K562 (cell line): ENCODE measurements around the gene HTRA3. TPM values are rescaled to one million over a fixed set of nuclear protein-coding genes. Genes with fewer than 3 reads are reported as not detected.

Experiments
- ATAC-seq: fragments of 200-7000 bp; cut with Tn5 transposase; 3 replicates; pipeline ENCODE4 v1.9.1; 2020; ENCODE audit warnings: moderate library complexity
- BruUV-seq: library from RNA; stranded (reverse); fragments of 400-500 nt; replicated peaks from 2 replicates; lab custom pipeline; 2021; lab: Mats Ljungman, UMichigan
- CTCF ChIA-PET: fragments of 300-600 bp; formaldehyde crosslinking; extraction: SDS; loops from one replicate; lab custom pipeline; 2021; ENCODE audit warnings: low intra/inter-chr PET ratio; lab: Yijun Ruan, JAX
- POLR2A ChIA-PET: fragments of 300-600, 350-650 bp; sonication (Branson Sonifier 250); formaldehyde crosslinking; extraction: SDS; loops from one replicate; lab custom pipeline; 2021; ENCODE audit warnings: antibody characterized with exemption, inconsistent platforms; lab: Yijun Ruan, JAX
- DNase-seq, 4 experiments: peaks; one replicate each; pipeline versions ENCODE4 v3.0.0 to v3.0.0-alpha.2; 2011 to 2018; ENCODE audit warnings: low spot score in 3 of 4, mixed read lengths in 3 of 4; ENCODE audit errors: extremely low read depth in 1 of 4
- FAIRE-seq: peaks from 2 replicates; lab custom pipeline; 2011; peaks lifted over from hg19 to GRCh38; lab: Jason Lieb, UNC
- H2AFZ ChIP-seq: 2 replicates; pipeline ENCODE4 v1.6.0; 2011; ENCODE audit warnings: low read depth, low read length, control low read depth, inconsistent platforms
- H3K27ac ChIP-seq: fragments of 200-600 bp; 3 replicates; pipeline ENCODE4 v1.8.0; 2011; ENCODE audit warnings: low read depth, mild to moderate bottlenecking, control low read depth, inconsistent platforms, low read length, moderate library complexity, mixed read lengths; ENCODE audit errors: extremely low read depth
- H3K27me3 ChIP-seq, 2 experiments: fragments of 300-600 bp in 1 of 2; 2 replicates in 1 of 2; 3 replicates in 1 of 2; pipeline versions ENCODE4 v1.6.0 to v1.8.0; 2011; ENCODE audit warnings: inconsistent platforms in 2 of 2, low read length in 2 of 2, mild to moderate bottlenecking in 1 of 2, mixed read lengths in 1 of 2, moderate library complexity in 1 of 2; ENCODE audit not compliant: control insufficient read depth in 2 of 2, insufficient read depth in 2 of 2
- H3K36me3 ChIP-seq: fragments of 300-600 bp; 3 replicates; pipeline ENCODE4 v1.8.0; 2011; ENCODE audit warnings: mild to moderate bottlenecking, low read length, inconsistent platforms; ENCODE audit not compliant: control insufficient read depth, insufficient read depth
- H3K4me1 ChIP-seq, 2 experiments: fragments of 200-600 bp in 1 of 2; replicated peaks in 1 of 2; 2 replicates in 1 of 2; 3 replicates in 1 of 2; pipeline versions ENCODE4 v1.5.1 to v1.8.0; 2011; ENCODE audit warnings: inconsistent platforms in 2 of 2, low read length in 2 of 2, mild to moderate bottlenecking in 1 of 2, mixed read lengths in 1 of 2, moderate library complexity in 1 of 2; ENCODE audit not compliant: control insufficient read depth in 2 of 2, insufficient read depth in 2 of 2
- H3K4me2 ChIP-seq: 2 replicates; pipeline ENCODE4 v1.6.1; 2011; ENCODE audit warnings: low read length, control low read depth, inconsistent platforms, mixed read lengths; ENCODE audit not compliant: insufficient read depth
- H3K4me3 ChIP-seq: fragments of 200-600 bp; sonication (generic), shearing (Covaris generic); 2 replicates; pipeline ENCODE4 v1.5.1; 2016; ENCODE audit warnings: control low read depth, inconsistent platforms
- H3K79me2 ChIP-seq: fragments of 200-600 bp; 3 replicates; pipeline ENCODE4 v1.8.0; 2011; ENCODE audit warnings: low read length, inconsistent platforms; ENCODE audit not compliant: control insufficient read depth, insufficient read depth
- H3K9ac ChIP-seq, 2 experiments: 2 replicates each; pipeline versions ENCODE4 v1.6.0 to v1.6.1; 2011; ENCODE audit warnings: low read depth in 2 of 2, low read length in 2 of 2, control low read depth in 1 of 2, inconsistent platforms in 1 of 2, mild to moderate bottlenecking in 1 of 2, mixed read lengths in 1 of 2; ENCODE audit not compliant: insufficient read depth in 1 of 2
- H3K9me1 ChIP-seq: one replicate; pipeline ENCODE4 v1.6.0; 2011; ENCODE audit warnings: inconsistent platforms, mild to moderate bottlenecking, low read length, moderate library complexity; ENCODE audit not compliant: control insufficient read depth, insufficient read depth
- H3K9me3 ChIP-seq: replicated peaks from 2 replicates; pipeline ENCODE4 v1.5.1; 2011; ENCODE audit warnings: low read depth, low read length, inconsistent platforms; ENCODE audit not compliant: control insufficient read depth, insufficient read depth
- H4K20me1 ChIP-seq: replicated peaks from 2 replicates; pipeline ENCODE4 v1.6.1; 2011; ENCODE audit warnings: low read length, inconsistent platforms, mixed read lengths; ENCODE audit not compliant: control insufficient read depth, insufficient read depth
- ARID2 ChIP-seq: fragments of 450-650 bp; IDR thresholded peaks from 2 replicates; pipeline ENCODE4 v1.6.1; 2017; ENCODE audit warnings: antibody characterized with exemption, mild to moderate bottlenecking
- ARNT ChIP-seq, 2 experiments: fragments of 450-650 bp; IDR thresholded peaks; 2 replicates each; pipeline ENCODE4 v1.6.1; 2016; ENCODE audit warnings: mild to moderate bottlenecking in 1 of 2
- E2F1 ChIP-seq: sonication (generic); formaldehyde crosslinking; IDR thresholded peaks from 2 replicates; pipeline ENCODE4 v1.8.1; 2023; ENCODE audit warnings: mild to moderate bottlenecking, missing genetic modification reagents, moderate library complexity
- GABPA ChIP-seq: fragments of 200-800 bp; sonication (Bioruptor generic); conservative IDR thresholded peaks from 2 replicates; pipeline ENCODE4 v1.6.1; 2016; ENCODE audit warnings: low read depth, missing genetic modification characterization, missing compliant biosample characterization
- HNRNPK ChIP-seq: fragments of 200-400 bp; formaldehyde crosslinking; IDR thresholded peaks from one replicate; pipeline ENCODE4 v1.6.1; 2018; ENCODE audit warnings: mild to moderate bottlenecking, low read depth, low read length; ENCODE audit not compliant: poor library complexity, severe bottlenecking
- RBM17 ChIP-seq: fragments of 200-400 bp; formaldehyde crosslinking; IDR thresholded peaks from 2 replicates; pipeline ENCODE4 v1.6.1; 2017; ENCODE audit warnings: low read depth, mild to moderate bottlenecking, low read length, borderline replicate concordance
- RBM25 ChIP-seq: fragments of 200-400 bp; formaldehyde crosslinking; IDR thresholded peaks from 2 replicates; pipeline ENCODE4 v1.6.1; 2018; ENCODE audit warnings: low read length, low read depth, moderate library complexity; ENCODE audit not compliant: severe bottlenecking
- RBM39 ChIP-seq: fragments of 200-400 bp; formaldehyde crosslinking; optimal IDR thresholded peaks from 2 replicates; pipeline ENCODE3; 2018; ENCODE audit warnings: low read depth, low read length
- STAG1 ChIP-seq: sonication (generic); formaldehyde crosslinking; IDR thresholded peaks from 2 replicates; pipeline ENCODE4 v1.5.0; 2020; ENCODE audit warnings: missing genetic modification reagents, borderline replicate concordance
- TCF7 ChIP-seq: sonication (generic); IDR thresholded peaks from 2 replicates; pipeline ENCODE4 v1.6.1; 2016; ENCODE audit warnings: antibody characterized with exemption, borderline replicate concordance
- TRIM24 ChIP-seq, 2 experiments: fragments of 450-650 bp; IDR thresholded peaks; 2 replicates each; pipeline ENCODE4 v1.6.1; 2016
- XRCC5 ChIP-seq: fragments of 200-400 bp; formaldehyde crosslinking; IDR thresholded peaks from 2 replicates; pipeline ENCODE4 v1.6.1; 2017; ENCODE audit warnings: low read depth, mild to moderate bottlenecking, low read length
- ZC3H4 ChIP-seq: sonication (generic); formaldehyde crosslinking; IDR thresholded peaks from 2 replicates; pipeline ENCODE4 v1.9.0; 2021; ENCODE audit warnings: missing genetic modification reagents, borderline replicate concordance
- ZNF197 ChIP-seq: fragments of 200-800 bp; sonication (Bioruptor generic); IDR thresholded peaks from 2 replicates; pipeline ENCODE4 v1.6.1; 2016; ENCODE audit warnings: low read depth, missing genetic modification characterization, missing compliant biosample characterization
- ZNF347 ChIP-seq: fragments of 450-650 bp; formaldehyde crosslinking; IDR thresholded peaks from 2 replicates; pipeline ENCODE4 v1.4.0; 2020; ENCODE audit warnings: low read depth, mild to moderate bottlenecking, moderate library complexity
- ZNF408 ChIP-seq: fragments of 250-450 bp; sonication (Bioruptor Pico); IDR thresholded peaks from 2 replicates; pipeline ENCODE4 v1.4.0; 2020; ENCODE audit warnings: low read depth, mild to moderate bottlenecking, moderate library complexity
- WGBS: fragments of 100-300 bp; shearing (Covaris generic); methylation state at CpG from one replicate; pipeline ENCODE4 v1.1.6; 2016; ENCODE audit warnings: low coverage, mixed read lengths; ENCODE audit not compliant: insufficient coverage; ENCODE audit errors: missing lambda C conversion rate; 5-methylcytosine and 5-hydroxymethylcytosine counted together
- in situ Hi-C: fragments of 300-500 bp; cut with MboI; formaldehyde crosslinking; loops from 4 replicates; pipeline ENCODE4 v1.15.0; 2018; ENCODE audit warnings: inconsistent platforms, mixed read lengths
- intact Hi-C: fragments of 100-400 bp; cut with micrococcal nuclease; formaldehyde crosslinking; loops from 2 replicates; pipeline ENCODE4 v1.14.2; 2022
- polyA plus RNA-seq, 8 experiments: library from polyadenylated mRNA; depleted of rRNA in 4 of 8; stranded (reverse) in 5 of 8; unstranded in 3 of 8; fragments of >200 nt; fragmentation: Nextera tagmentation in 2 of 8; fragmentation: Illumina TruSeq in 1 of 8; extraction: Ambion mirVana in 2 of 8; extraction: Trizol in 1 of 8; gene quantifications; 2 replicates each; pipeline versions ENCODE4 v1.2.1 to v1.2.3, GENCODE V29; 2011 to 2014; ENCODE audit warnings: inconsistent platforms in 1 of 8, missing spikeins in 1 of 8
- total RNA-seq, 7 experiments: library from RNA; depleted of rRNA in 6 of 7; stranded (reverse); fragments of >200 nt in 6 of 7; fragmentation: Illumina TruSeq in 2 of 7; extraction: Trizol in 2 of 7; gene quantifications; 2 replicates each; pipeline versions ENCODE4 v1.2.1 to v1.2.3, GENCODE V29; 2011 to 2021; ENCODE audit warnings: low replicate concordance in 1 of 7

HTRA3 gene
- total and polyA plus RNA-seq, 9 of the 15 experiments (the other 6 are each of a cell fraction or from before 2014, with no cell fraction given): 0.04 TPM; not detected in 8

- BruUV-seq: no TSS peak
- no peaks in the 10 kb centered on the region for H3K9me1 ChIP-seq
- no peaks in the 10 kb centered on the region for H3K9me3 ChIP-seq
- H3K4me3 ChIP-seq: no peak overlapping the region
- in situ Hi-C loops: no loop called here
- no peak overlapping the region for H3K27ac ChIP-seq
- H3K27me3 ChIP-seq: peaks cover 0 to 55% of the 10 kb centered on the region in 2 experiments
- H3K4me1 ChIP-seq: peaks cover 0 to 26% of the 10 kb centered on the region in 2 experiments; a peak in 2 of 5 replicates
- H4K20me1 ChIP-seq: no peaks in the 10 kb centered on the region
- POLR2A ChIA-PET: interaction anchor here (1.1 kb wide), 1 partner anchor 18 kb away, joined by 3 read pairs; no protein-coding TSS in a partner anchor
- ATAC-seq: no peak
- intact Hi-C loops: no loop called here
- no peaks in the 10 kb centered on the region for H3K36me3 ChIP-seq
- H3K9ac ChIP-seq: no peak overlapping the region
- H3K79me2 ChIP-seq: no peaks in the 10 kb centered on the region
- FAIRE-seq: no peak
- TF ChIP-seq RBM17 (no peak), TCF7 (no peak), ARID2 (no peak), ARNT (IDR thresholded peaks at IDR 0.05) (no peak), TRIM24 (IDR thresholded peaks at IDR 0.05) (no peak)
- WGBS: 11% methylated on average over 7 of the region's 13 CpGs
- no peak for DNase-seq
- CTCF ChIA-PET: no interaction called here
- no peak overlapping the region for H3K4me2 ChIP-seq
- H2AFZ ChIP-seq: no peak overlapping the region
Measured at GRCh38 chr4:8273450-8273849, 3.9 kb downstream of the HTRA3 start.

- WGBS: 3% methylated on average over 21 of the region's 21 CpGs
- BruUV-seq: no TSS peak
- FAIRE-seq (no peak), DNase-seq (no peak), ATAC-seq (no peak)
- H3K9me3 ChIP-seq: no peaks in the 10 kb centered on the region
- peaks cover 0 to 27% of the 10 kb centered on the region in 2 experiments; a peak in 2 of 5 replicates for H3K4me1 ChIP-seq
- H3K9me1 ChIP-seq: no peaks in the 10 kb centered on the region
- in situ Hi-C loops: no loop called here
- peaks cover 0 to 55% of the 10 kb centered on the region in 2 experiments for H3K27me3 ChIP-seq
- no peak overlapping the region for H2AFZ ChIP-seq
- no peak overlapping the region for H3K27ac ChIP-seq
- POLR2A ChIA-PET: no interaction called here
- no peak overlapping the region for H3K4me3 ChIP-seq
- CTCF ChIA-PET: interaction anchor here (2.2 kb wide), 1 partner anchor 129 kb away, joined by 10 read pairs; no protein-coding TSS in a partner anchor
- intact Hi-C loops: loop anchor here (2.0 kb wide), 1 partner anchor 129 kb away; no protein-coding TSS in a partner anchor
- H3K36me3 ChIP-seq: no peaks in the 10 kb centered on the region
- no peaks in the 10 kb centered on the region for H3K79me2 ChIP-seq
- H3K9ac ChIP-seq: no peak overlapping the region
- no peak overlapping the region for H3K4me2 ChIP-seq
- H4K20me1 ChIP-seq: no peaks in the 10 kb centered on the region
- TF ChIP-seq ZNF408 (CRISPR knock-in tag): no peak
- no peak for TF ChIP-seq E2F1 (CRISPR knock-in tag)
- TF ChIP-seq GABPA: no peak
- TF ChIP-seq ZC3H4 (CRISPR knock-in tag): no peak
- TF ChIP-seq XRCC5: no peak
- no peak for TF ChIP-seq RBM39
- no peak for TF ChIP-seq RBM25
- no peak for TF ChIP-seq STAG1
- TF ChIP-seq HNRNPK: no peak
- TF ChIP-seq ZNF197: no peak
- no peak for TF ChIP-seq ZNF347 (CRISPR knock-in tag)
Measured at GRCh38 chr4:8274066-8274652, 4.6 kb downstream of the HTRA3 start.
